ENCODE results near the gene UNC13B. TPM values are rescaled to one million over a fixed set of nuclear protein-coding genes. Genes with fewer than 3 reads are reported as not detected.

The UNC13B gene
- total and polyA plus RNA-seq, 2 experiments from 2014 or later = 16.3 to 43.7 TPM

- H3K36me3 ChIP-seq = no peaks in the 10 kb centered on the region
- H3K27ac ChIP-seq = no peak overlapping the region
- no peaks in the 10 kb centered on the region for H3K27me3 ChIP-seq
- H3K4me3 ChIP-seq = no peak overlapping the region
- no peaks in the 10 kb centered on the region for H3K4me1 ChIP-seq (ENCODE audit: low read depth)
- H3K9me3 ChIP-seq (ENCODE audit: low read depth) = no peaks in the 10 kb centered on the region
- no peak for TF ChIP-seq CTCF (IDR thresholded peaks at IDR 0.05; ENCODE audit: low read depth, low read length)
- peak in 1 of 2 donors; percentile 86 for DNase-seq (ENCODE audit: low read depth in 1 of 2, low spot score in 1 of 2)
These were observed 116.0 kb downstream of the UNC13B start for GRCh38 chr9:35277628-35278359.

GRCh38 chr9:35279946-35280345 lies 118.1 kb downstream of the UNC13B start:
- DNase-seq (ENCODE audit: low read depth in 1 of 2, low spot score in 1 of 2) = no peak
- no peak for TF ChIP-seq CTCF (IDR thresholded peaks at IDR 0.05; ENCODE audit: low read depth, low read length)

GRCh38 chr9:35280399-35280798 lies 118.6 kb downstream of the UNC13B start:
- H3K27me3 ChIP-seq = no peaks in the 10 kb centered on the region
- H3K27ac ChIP-seq = no peak overlapping the region
- no peak for DNase-seq (ENCODE audit: low read depth in 1 of 2, low spot score in 1 of 2)
- no peaks in the 10 kb centered on the region for H3K9me3 ChIP-seq (ENCODE audit: low read depth)
- no peaks in the 10 kb centered on the region for H3K4me1 ChIP-seq (ENCODE audit: low read depth)
- TF ChIP-seq CTCF (IDR thresholded peaks at IDR 0.05; ENCODE audit: low read depth, low read length) = no peak
- no peaks in the 10 kb centered on the region for H3K36me3 ChIP-seq
- H3K4me3 ChIP-seq = no peak overlapping the region

More at GRCh38 chr9:35279946-35280345, 118.1 kb downstream of the UNC13B start:
- Histone ChIP-seq H3K4me1 (ENCODE audit: low read depth) (no peaks in the 10 kb centered on the region), H3K36me3 (no peaks in the 10 kb centered on the region), H3K27ac (no peak overlapping the region), H3K27me3 (no peaks in the 10 kb centered on the region), H3K9me3 (ENCODE audit: low read depth) (no peaks in the 10 kb centered on the region), H3K4me3 (no peak overlapping the region)

- Histone ChIP-seq H3K36me3 (no peaks in the 10 kb centered on the region), H3K27me3 (no peaks in the 10 kb centered on the region), H3K9me3 (ENCODE audit: low read depth) (no peaks in the 10 kb centered on the region), H3K4me1 (ENCODE audit: low read depth) (no peaks in the 10 kb centered on the region), H3K27ac (no peak overlapping the region), H3K4me3 (no peak overlapping the region)
- no peak for DNase-seq (ENCODE audit: low read depth in 1 of 2, low spot score in 1 of 2)
- no peak for TF ChIP-seq CTCF (IDR thresholded peaks at IDR 0.05; ENCODE audit: low read depth, low read length)
These were observed 123.9 kb downstream of the UNC13B start for GRCh38 chr9:35285731-35286130.

GRCh38 chr9:35286381-35286780 lies 124.6 kb downstream of the UNC13B start:
- no peaks in the 10 kb centered on the region for H3K36me3 ChIP-seq
- no peaks in the 10 kb centered on the region for H3K27me3 ChIP-seq
- no peaks in the 10 kb centered on the region for H3K4me1 ChIP-seq (ENCODE audit: low read depth)
- TF ChIP-seq CTCF (IDR thresholded peaks at IDR 0.05; ENCODE audit: low read depth, low read length) = no peak
- DNase-seq (ENCODE audit: low read depth in 1 of 2, low spot score in 1 of 2) = no peak
- H3K9me3 ChIP-seq (ENCODE audit: low read depth) = no peaks in the 10 kb centered on the region
- no peak overlapping the region for H3K27ac ChIP-seq
- no peak overlapping the region for H3K4me3 ChIP-seq

All from cardiac muscle cell (in vitro differentiated cells and primary cell).